ENCODE data around the gene CDHR3.

CDHR3 gene

DNA sequence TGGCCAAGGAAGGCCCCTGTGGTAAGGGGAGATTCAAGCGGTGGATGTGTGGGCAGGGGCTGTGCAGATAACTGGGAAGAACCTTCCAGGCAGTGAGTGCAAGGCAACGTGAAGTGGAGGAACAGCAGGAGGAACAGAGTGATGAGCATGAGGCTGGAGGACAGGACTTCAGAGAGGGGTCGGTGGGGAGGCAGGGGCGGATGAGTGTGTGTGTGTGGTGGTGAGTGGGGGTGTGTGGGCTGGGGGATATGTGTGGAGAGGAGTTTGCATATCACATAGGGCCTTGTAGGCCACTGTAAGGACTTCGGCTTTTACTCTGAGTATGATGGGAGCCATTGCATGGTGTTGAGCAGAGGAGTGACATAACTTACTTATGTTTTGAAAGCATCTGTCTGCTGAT lies 75.2 kb downstream of the CDHR3 start:
- H3K27ac ChIP-seq (ENCODE audit: extremely low read depth, low read depth, low read length): no peak overlapping the region
- TF ChIP-seq ZNF621 (tag by site-specific recombination; IDR thresholded peaks at IDR 0.05) (no peak), OSR2 (tag by site-specific recombination; IDR thresholded peaks at IDR 0.05) (no peak), BCL11A (tag by site-specific recombination; IDR thresholded peaks at IDR 0.05; ENCODE audit: low read depth) (no peak), ZNF112 (tag by site-specific recombination; IDR thresholded peaks at IDR 0.05) (no peak), ZFHX2 (tag by site-specific recombination; conservative IDR thresholded peaks at IDR 0.05) (peak; percentile 76), EGR2 (tag by site-specific recombination; IDR thresholded peaks at IDR 0.05; ENCODE audit: low read depth) (peak; percentile 79)
- TF ChIP-seq, protein P1, sequence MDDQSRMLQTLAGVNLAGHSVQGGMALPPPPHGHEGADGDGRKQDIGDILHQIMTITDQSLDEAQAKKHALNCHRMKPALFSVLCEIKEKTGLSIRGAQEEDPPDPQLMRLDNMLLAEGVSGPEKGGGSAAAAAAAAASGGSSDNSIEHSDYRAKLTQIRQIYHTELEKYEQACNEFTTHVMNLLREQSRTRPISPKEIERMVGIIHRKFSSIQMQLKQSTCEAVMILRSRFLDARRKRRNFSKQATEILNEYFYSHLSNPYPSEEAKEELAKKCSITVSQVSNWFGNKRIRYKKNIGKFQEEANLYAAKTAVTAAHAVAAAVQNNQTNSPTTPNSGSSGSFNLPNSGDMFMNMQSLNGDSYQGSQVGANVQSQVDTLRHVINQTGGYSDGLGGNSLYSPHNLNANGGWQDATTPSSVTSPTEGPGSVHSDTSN (CRISPR knock-in tag; IDR thresholded peaks at IDR 0.05): no peak
- TF ChIP-seq, protein P2, sequence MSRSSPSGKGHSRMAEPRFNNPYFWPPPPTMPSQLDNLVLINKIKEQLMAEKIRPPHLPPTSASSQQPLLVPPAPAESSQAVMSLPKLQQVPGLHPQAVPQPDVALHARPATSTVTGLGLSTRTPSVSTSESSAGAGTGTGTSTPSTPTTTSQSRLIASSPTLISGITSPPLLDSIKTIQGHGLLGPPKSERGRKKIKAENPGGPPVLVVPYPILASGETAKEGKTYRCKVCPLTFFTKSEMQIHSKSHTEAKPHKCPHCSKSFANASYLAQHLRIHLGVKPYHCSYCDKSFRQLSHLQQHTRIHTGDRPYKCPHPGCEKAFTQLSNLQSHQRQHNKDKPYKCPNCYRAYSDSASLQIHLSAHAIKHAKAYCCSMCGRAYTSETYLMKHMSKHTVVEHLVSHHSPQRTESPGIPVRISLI (tag by site-specific recombination; IDR thresholded peaks at IDR 0.05): no peak
- H3K4me3 ChIP-seq (ENCODE audit: low read depth, low read length): no peak overlapping the region
- H3K36me3 ChIP-seq (ENCODE audit: control insufficient read depth in 2 of 2, insufficient read depth in 1 of 2, low read length in 2 of 2): no peaks in the 10 kb centered on the region
- H3K4me1 ChIP-seq (ENCODE audit: control insufficient read depth, insufficient read depth, low read length): 0 out of 2 replicates have a peak, but pooled peaks cover 2% of the 10 kb centered on the region
- CTCF ChIA-PET: interaction anchor here (0.7 to 1.4 kb wide), 5 partner anchors 9 to 381 kb away, joined by 3 to 5 read pairs (median 4); no protein-coding TSS in a partner anchor
- no peaks in the 10 kb centered on the region for H3K9me3 ChIP-seq (ENCODE audit: control insufficient read depth, insufficient read depth, low read depth, low read length)
- POLR2A ChIA-PET: no interaction called here

DNA sequence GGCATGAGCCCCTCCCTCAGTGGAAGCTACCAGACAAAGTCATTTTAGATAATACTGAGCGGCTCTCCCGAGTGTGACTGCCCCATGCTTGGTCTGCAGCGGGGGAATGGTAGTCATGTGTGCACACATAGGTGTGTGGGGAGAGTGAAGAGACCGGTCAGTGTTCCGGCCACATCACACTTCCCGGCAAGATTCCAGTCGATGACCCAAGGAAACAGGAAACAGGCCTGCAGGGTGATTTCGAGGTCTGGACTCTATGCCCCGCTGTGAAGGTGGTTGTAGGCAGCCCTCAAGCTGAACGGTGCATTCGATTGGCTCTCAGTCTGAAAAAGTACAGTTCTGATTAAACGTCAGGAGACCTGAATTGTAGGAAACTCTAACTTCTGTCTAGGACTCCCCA lies 75.9 kb downstream of the CDHR3 start:
- Histone ChIP-seq H3K4me3 (ENCODE audit: low read depth, low read length) (no peak overlapping the region), H3K36me3 (ENCODE audit: control insufficient read depth in 2 of 2, insufficient read depth in 1 of 2, low read length in 2 of 2) (no peaks in the 10 kb centered on the region), H3K9me3 (ENCODE audit: control insufficient read depth, insufficient read depth, low read depth, low read length) (no peaks in the 10 kb centered on the region), H3K27ac (ENCODE audit: extremely low read depth, low read depth, low read length) (no peak overlapping the region), H3K4me1 (ENCODE audit: control insufficient read depth, insufficient read depth, low read length) (0 out of 2 replicates have a peak, but pooled peaks cover 2% of the 10 kb centered on the region)
- TF ChIP-seq, protein P3, sequence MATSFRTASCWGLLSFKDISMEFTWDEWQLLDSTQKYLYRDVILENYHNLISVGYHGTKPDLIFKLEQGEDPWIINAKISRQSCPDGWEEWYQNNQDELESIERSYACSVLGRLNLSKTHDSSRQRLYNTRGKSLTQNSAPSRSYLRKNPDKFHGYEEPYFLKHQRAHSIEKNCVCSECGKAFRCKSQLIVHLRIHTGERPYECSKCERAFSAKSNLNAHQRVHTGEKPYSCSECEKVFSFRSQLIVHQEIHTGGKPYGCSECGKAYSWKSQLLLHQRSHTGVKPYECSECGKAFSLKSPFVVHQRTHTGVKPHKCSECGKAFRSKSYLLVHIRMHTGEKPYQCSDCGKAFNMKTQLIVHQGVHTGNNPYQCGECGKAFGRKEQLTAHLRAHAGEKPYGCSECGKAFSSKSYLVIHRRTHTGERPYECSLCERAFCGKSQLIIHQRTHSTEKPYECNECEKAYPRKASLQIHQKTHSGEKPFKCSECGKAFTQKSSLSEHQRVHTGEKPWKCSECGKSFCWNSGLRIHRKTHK (tag by site-specific recombination; IDR thresholded peaks at IDR 0.05): no peak
- TF ChIP-seq GLI4 (tag by site-specific recombination; IDR thresholded peaks at IDR 0.05) (no peak), ZNF350 (tag by site-specific recombination; IDR thresholded peaks at IDR 0.05) (no peak), MEIS1 (CRISPR knock-in tag; IDR thresholded peaks at IDR 0.05; ENCODE audit: borderline replicate concordance) (no peak), MZF1 (tag by site-specific recombination; IDR thresholded peaks at IDR 0.05; ENCODE audit: borderline replicate concordance) (no peak), ZNF514 (tag by site-specific recombination; IDR thresholded peaks at IDR 0.05) (no peak)
- CTCF ChIA-PET: interaction anchor here (1.0 to 1.4 kb wide), 2 partner anchors 104 to 278 kb away, joined by 3 to 5 read pairs; no protein-coding TSS in a partner anchor
- POLR2A ChIA-PET: no interaction called here

DNA sequence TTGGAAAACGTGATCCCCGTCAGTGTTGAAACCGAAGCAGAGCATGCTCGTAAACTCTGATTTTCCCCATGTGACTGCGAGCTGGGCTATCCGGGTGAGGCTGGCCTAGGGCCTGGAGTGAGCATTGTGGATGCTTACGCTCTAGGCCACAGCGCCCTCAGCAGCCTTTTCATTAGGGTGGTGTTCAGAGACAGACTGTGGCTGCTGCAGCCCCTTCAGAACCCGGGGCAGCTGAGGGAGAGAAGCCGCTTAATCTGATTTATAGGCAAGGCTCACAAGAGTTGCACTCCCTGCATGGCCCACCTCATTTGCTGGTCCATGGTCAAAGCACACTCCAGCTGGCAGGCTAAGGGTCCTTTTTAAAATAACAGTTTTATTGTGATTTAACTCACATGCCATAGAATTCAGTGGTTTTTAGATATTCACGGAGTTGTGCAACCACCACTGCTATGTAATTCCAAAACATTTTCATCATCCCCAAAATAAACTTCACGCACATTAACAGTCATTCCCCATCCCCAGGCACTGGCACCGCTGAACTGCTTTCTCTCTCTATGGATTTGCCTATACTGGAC lies 76.5 kb downstream of the CDHR3 start:
- CTCF ChIA-PET: interaction anchor here (0.7 to 0.8 kb wide), 2 partner anchors 105 to 161 kb away, joined by 3 read pairs; no protein-coding TSS in a partner anchor
- H3K4me1 ChIP-seq (ENCODE audit: control insufficient read depth, insufficient read depth, low read length): 0 out of 2 replicates have a peak, but pooled peaks cover 2% of the 10 kb centered on the region
- H3K9me3 ChIP-seq (ENCODE audit: control insufficient read depth, insufficient read depth, low read depth, low read length): no peaks in the 10 kb centered on the region

More for the DNA sequence above, 76.5 kb downstream of the CDHR3 start:
- Histone ChIP-seq H3K36me3 (ENCODE audit: control insufficient read depth in 2 of 2, insufficient read depth in 1 of 2, low read length in 2 of 2) (no peaks in the 10 kb centered on the region), H3K27ac (ENCODE audit: extremely low read depth, low read depth, low read length) (no peak overlapping the region), H3K4me3 (ENCODE audit: low read depth, low read length) (no peak overlapping the region)
- TF ChIP-seq ZNF558 (tag by site-specific recombination; IDR thresholded peaks at IDR 0.05): no peak
- TF ChIP-seq ZNF292 (tag by site-specific recombination; IDR thresholded peaks at IDR 0.05; ENCODE audit: borderline replicate concordance, low read depth): no peak
- TF ChIP-seq ZNF701 (tag by site-specific recombination; IDR thresholded peaks at IDR 0.05): no peak
- TF ChIP-seq, protein P4, sequence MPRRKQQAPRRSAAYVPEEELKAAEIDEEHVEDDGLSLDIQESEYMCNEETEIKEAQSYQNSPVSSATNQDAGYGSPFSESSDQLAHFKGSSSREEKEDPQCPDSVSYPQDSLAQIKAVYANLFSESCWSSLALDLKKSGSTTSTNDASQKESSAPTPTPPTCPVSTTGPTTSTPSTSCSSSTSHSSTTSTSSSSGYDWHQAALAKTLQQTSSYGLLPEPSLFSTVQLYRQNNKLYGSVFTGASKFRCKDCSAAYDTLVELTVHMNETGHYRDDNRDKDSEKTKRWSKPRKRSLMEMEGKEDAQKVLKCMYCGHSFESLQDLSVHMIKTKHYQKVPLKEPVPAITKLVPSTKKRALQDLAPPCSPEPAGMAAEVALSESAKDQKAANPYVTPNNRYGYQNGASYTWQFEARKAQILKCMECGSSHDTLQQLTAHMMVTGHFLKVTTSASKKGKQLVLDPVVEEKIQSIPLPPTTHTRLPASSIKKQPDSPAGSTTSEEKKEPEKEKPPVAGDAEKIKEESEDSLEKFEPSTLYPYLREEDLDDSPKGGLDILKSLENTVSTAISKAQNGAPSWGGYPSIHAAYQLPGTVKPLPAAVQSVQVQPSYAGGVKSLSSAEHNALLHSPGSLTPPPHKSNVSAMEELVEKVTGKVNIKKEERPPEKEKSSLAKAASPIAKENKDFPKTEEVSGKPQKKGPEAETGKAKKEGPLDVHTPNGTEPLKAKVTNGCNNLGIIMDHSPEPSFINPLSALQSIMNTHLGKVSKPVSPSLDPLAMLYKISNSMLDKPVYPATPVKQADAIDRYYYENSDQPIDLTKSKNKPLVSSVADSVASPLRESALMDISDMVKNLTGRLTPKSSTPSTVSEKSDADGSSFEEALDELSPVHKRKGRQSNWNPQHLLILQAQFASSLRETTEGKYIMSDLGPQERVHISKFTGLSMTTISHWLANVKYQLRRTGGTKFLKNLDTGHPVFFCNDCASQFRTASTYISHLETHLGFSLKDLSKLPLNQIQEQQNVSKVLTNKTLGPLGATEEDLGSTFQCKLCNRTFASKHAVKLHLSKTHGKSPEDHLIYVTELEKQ (tag by site-specific recombination; IDR thresholded peaks at IDR 0.05; ENCODE audit: borderline replicate concordance): no peak
- TF ChIP-seq ZNF121 (tag by site-specific recombination; IDR thresholded peaks at IDR 0.05): no peak
- TF ChIP-seq HOXA7 (CRISPR knock-in tag; IDR thresholded peaks at IDR 0.05; ENCODE audit: borderline replicate concordance): no peak
- no peak for TF ChIP-seq YY2 (tag by site-specific recombination; IDR thresholded peaks at IDR 0.05)
- TF ChIP-seq GFI1B (tag by site-specific recombination; IDR thresholded peaks at IDR 0.05): no peak
- no peak for TF ChIP-seq SALL2 (tag by site-specific recombination; IDR thresholded peaks at IDR 0.05; ENCODE audit: borderline replicate concordance)
- TF ChIP-seq ZNF423 (tag by site-specific recombination; IDR thresholded peaks at IDR 0.05): no peak
- TF ChIP-seq ZIC2 (tag by site-specific recombination; IDR thresholded peaks at IDR 0.05): no peak
- TF ChIP-seq ZNF324 (tag by site-specific recombination; IDR thresholded peaks at IDR 0.05): no peak
- POLR2A ChIA-PET: no interaction called here

Measured in HEK293 (cell line).